C4-2B (cell line): ENCODE measurements around the gene NAGK.
"Not testable (repeated sequence)": the region's sequence is repeated elsewhere in the genome, so short reads cannot be mapped to it uniquely, and the experiment has no call there.

Experiments used
- CTCF ChIP-seq: fragments of 450-650 bp; conservative IDR thresholded peaks from 2 replicates; pipeline ENCODE4 v1.5.1; 2017; ENCODE audit warnings: mild to moderate bottlenecking
- ZFX ChIP-seq: fragments of 450-650 bp; IDR thresholded peaks from 2 replicates; pipeline ENCODE4 v1.6.1; 2017

DNA sequence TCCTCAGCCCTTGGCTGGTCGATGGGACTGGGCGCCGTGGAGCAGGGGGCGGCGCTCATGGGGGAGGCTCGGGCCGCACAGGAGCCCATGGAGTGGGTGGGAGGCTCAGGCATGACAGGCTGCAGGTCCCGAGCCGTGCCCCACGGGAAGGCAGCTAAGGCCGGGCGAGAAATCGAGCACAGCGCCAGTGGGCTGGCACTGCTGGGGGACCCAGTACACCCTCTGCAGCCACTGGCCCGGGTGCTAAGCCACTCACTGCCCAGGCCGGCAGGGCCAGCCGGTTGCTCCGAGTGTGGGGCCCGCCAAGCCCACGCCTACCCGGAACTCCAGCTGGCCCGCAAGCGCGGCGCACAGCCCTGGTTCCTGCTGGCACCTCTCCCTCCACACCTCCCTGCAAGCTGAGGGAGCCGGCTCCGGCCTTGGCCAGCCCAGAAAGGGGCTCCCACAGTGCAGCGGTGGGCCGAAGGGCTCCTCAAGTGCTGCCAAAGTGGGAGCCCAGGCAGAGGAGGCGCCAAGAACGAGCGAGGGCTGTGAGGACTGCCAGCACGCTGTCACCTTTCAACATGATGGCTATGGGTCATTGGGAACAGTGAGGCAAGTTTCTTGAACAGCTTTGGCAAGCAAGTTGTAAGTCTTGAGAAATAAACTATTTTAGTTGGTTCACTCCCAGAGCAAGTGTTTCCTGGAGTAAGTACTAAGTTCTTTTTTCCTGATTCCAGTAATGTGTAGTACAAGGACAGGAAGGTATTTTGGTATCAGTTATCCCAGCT is 24.2 kb downstream of the NAGK start:
- not testable (repeated sequence) for TF ChIP-seq CTCF, ZFX
